IMR-90 (cell line): Measurements from ENCODE around the gene SLC28A2. TPM values are rescaled to one million over a fixed set of nuclear protein-coding genes. Genes with fewer than 3 reads are reported as not detected.

ENCODE experiments used
- ATAC-seq: fragments of 200-7000 bp; cut with Tn5 transposase; 2 replicates; pipeline ENCODE4 v1.9.1; 2020; ENCODE audit warnings: low read depth, mild to moderate bottlenecking, moderate library complexity
- BruUV-seq: library from RNA; stranded (reverse); fragments of 400-500 nt; replicated peaks from 2 replicates; lab custom pipeline; 2021; lab: Mats Ljungman, UMichigan
- CTCF ChIA-PET: fragments of 300-600 bp; formaldehyde crosslinking; extraction: SDS; loops from one replicate; lab custom pipeline; 2021; ENCODE audit warnings: antibody characterized with exemption; lab: Yijun Ruan, JAX
- POLR2A ChIA-PET: fragments of 300-600 bp; sonication (Branson Sonifier 250); formaldehyde crosslinking; loops from one replicate; lab custom pipeline; 2022; ENCODE audit warnings: antibody characterized with exemption; ENCODE audit not compliant: unreplicated experiment; lab: Charles Lee
- DNase-seq: peaks from one replicate; pipeline ENCODE4 v3.0.0; 2013
- H2AFZ ChIP-seq: replicated peaks from 2 replicates; pipeline ENCODE3; 2013; ENCODE audit warnings: low read length, mild to moderate bottlenecking; ENCODE audit not compliant: poor library complexity
- H2AK5ac ChIP-seq: 2 replicates; pipeline ENCODE4 v1.6.1; 2013; ENCODE audit warnings: low read depth, low read length, inconsistent platforms
- H2AK9ac ChIP-seq: replicated peaks from 2 replicates; pipeline ENCODE3; 2013; ENCODE audit warnings: mild to moderate bottlenecking, low read depth, low read length, moderate library complexity; ENCODE audit not compliant: poor library complexity
- H2BK120ac ChIP-seq: 2 replicates; pipeline ENCODE4 v1.6.1; 2013; ENCODE audit warnings: low read depth, low read length, inconsistent platforms
- H2BK15ac ChIP-seq: 3 replicates; pipeline ENCODE4 v1.6.1; 2013; ENCODE audit warnings: low read depth, low read length, inconsistent platforms
- H2BK20ac ChIP-seq: 2 replicates; pipeline ENCODE4 v1.6.1; 2013; ENCODE audit warnings: low read depth, mild to moderate bottlenecking, inconsistent platforms, low read length, moderate library complexity
- H2BK5ac ChIP-seq: 2 replicates; pipeline ENCODE4 v1.6.1; 2013; ENCODE audit warnings: mild to moderate bottlenecking, low read depth, low read length, inconsistent platforms; ENCODE audit not compliant: poor library complexity, severe bottlenecking
- H3K14ac ChIP-seq: replicated peaks from 2 replicates; pipeline ENCODE4 v1.6.1; 2013; ENCODE audit warnings: low read depth, low read length, inconsistent platforms
- H3K18ac ChIP-seq: 2 replicates; pipeline ENCODE4 v1.6.1; 2013; ENCODE audit warnings: low read depth, low read length, control low read depth
- H3K23ac ChIP-seq: 2 replicates; pipeline ENCODE4 v1.6.1; 2013; ENCODE audit warnings: low read depth, low read length, inconsistent platforms
- H3K27ac ChIP-seq: 2 replicates; pipeline ENCODE4 v1.5.1; 2013; ENCODE audit warnings: mild to moderate bottlenecking, control low read depth, low read length; ENCODE audit not compliant: insufficient read depth
- H3K27me3 ChIP-seq: 2 replicates; pipeline ENCODE4 v1.6.1; 2013; ENCODE audit warnings: low read length; ENCODE audit not compliant: control insufficient read depth, insufficient read depth
- H3K36me3 ChIP-seq: 2 replicates; pipeline ENCODE4 v1.6.1; 2013; ENCODE audit warnings: low read length, mixed read lengths; ENCODE audit not compliant: control insufficient read depth, insufficient read depth
- H3K4ac ChIP-seq: 2 replicates; pipeline ENCODE4 v1.6.1; 2013; ENCODE audit warnings: low read depth, low read length, inconsistent platforms
- H3K4me1 ChIP-seq: 2 replicates; pipeline ENCODE4 v1.6.1; 2013; ENCODE audit warnings: low read length, mixed read lengths; ENCODE audit not compliant: control insufficient read depth, insufficient read depth
- H3K4me2 ChIP-seq: 2 replicates; pipeline ENCODE4 v1.6.1; 2013; ENCODE audit warnings: low read depth, mild to moderate bottlenecking, control low read depth, low read length, moderate library complexity
- H3K4me3 ChIP-seq: 2 replicates; pipeline ENCODE4 v1.5.1; 2013; ENCODE audit warnings: low read depth, mild to moderate bottlenecking, control low read depth, low read length, moderate library complexity; ENCODE audit not compliant: insufficient read depth
- H3K56ac ChIP-seq: 2 replicates; pipeline ENCODE4 v1.6.1; 2013; ENCODE audit warnings: low read length, inconsistent platforms; ENCODE audit not compliant: insufficient read depth; ENCODE audit errors: extremely low read depth
- H3K79me1 ChIP-seq, 2 experiments: 2 replicates each; pipeline ENCODE4 v1.6.1; 2013; ENCODE audit warnings: low read length in 2 of 2, inconsistent platforms in 1 of 2, low read depth in 1 of 2
- H3K9ac ChIP-seq: 2 replicates; pipeline ENCODE4 v1.6.1; 2013; ENCODE audit warnings: low read depth, low read length, control low read depth
- H3K9me1 ChIP-seq: 2 replicates; pipeline ENCODE4 v1.6.1; 2013; ENCODE audit warnings: low read length, inconsistent platforms; ENCODE audit not compliant: insufficient read depth
- H3K9me3 ChIP-seq: 2 replicates; pipeline ENCODE4 v1.6.1; 2013; ENCODE audit warnings: low read length; ENCODE audit not compliant: control insufficient read depth, insufficient read depth
- H4K20me1 ChIP-seq: 2 replicates; pipeline ENCODE4 v1.6.1; 2013; ENCODE audit warnings: low read length, inconsistent platforms; ENCODE audit not compliant: insufficient read depth
- H4K5ac ChIP-seq: 2 replicates; pipeline ENCODE4 v1.6.1; 2013; ENCODE audit warnings: mild to moderate bottlenecking, low read depth, low read length, control low read depth
- H4K8ac ChIP-seq, 2 experiments: 2 replicates each; pipeline ENCODE4 v1.6.1; 2013; ENCODE audit warnings: low read depth in 2 of 2, low read length in 2 of 2, control low read depth in 1 of 2, inconsistent platforms in 1 of 2
- H4K91ac ChIP-seq: 2 replicates; pipeline ENCODE4 v1.6.1; 2013; ENCODE audit warnings: low read depth, low read length, inconsistent platforms; ENCODE audit not compliant: insufficient read depth
- BHLHE40 ChIP-seq: fragments of 150-350 bp; IDR thresholded peaks from 2 replicates; pipeline ENCODE4 v1.6.1; 2016; ENCODE audit warnings: mild to moderate bottlenecking, low read depth, low read length
- CEBPB ChIP-seq: IDR thresholded peaks from 2 replicates; pipeline ENCODE4 v1.6.1; 2012; ENCODE audit warnings: low read depth, low read length, improper control_type of control experiment
- CHD1 ChIP-seq: IDR thresholded peaks from 2 replicates; pipeline ENCODE4 v1.6.1; 2012; ENCODE audit warnings: low read depth, low read length, improper control_type of control experiment
- CTCF ChIP-seq: conservative IDR thresholded peaks from 2 replicates; pipeline ENCODE4 v1.5.1; 2012; ENCODE audit warnings: mild to moderate bottlenecking, low read depth, low read length, improper control_type of control experiment
- ELK1 ChIP-seq: fragments of 150-350 bp; IDR thresholded peaks from 2 replicates; pipeline ENCODE4 v1.6.1; 2016; ENCODE audit warnings: low read depth, mild to moderate bottlenecking, low read length, moderate library complexity, borderline replicate concordance
- FOS ChIP-seq: fragments of 150-350 bp; IDR thresholded peaks from 2 replicates; pipeline ENCODE4 v1.6.1; 2016; ENCODE audit warnings: low read depth, low read length
- MAFK ChIP-seq: IDR thresholded peaks from 2 replicates; pipeline ENCODE4 v1.6.1; 2012; ENCODE audit warnings: low read depth, low read length, improper control_type of control experiment
- MAZ ChIP-seq: IDR thresholded peaks from 2 replicates; pipeline ENCODE4 v1.6.1; 2012; ENCODE audit warnings: low read depth, mild to moderate bottlenecking, low read length, improper control_type of control experiment, moderate library complexity, borderline replicate concordance
- MXI1 ChIP-seq: IDR thresholded peaks from 2 replicates; pipeline ENCODE4 v1.6.1; 2012; ENCODE audit warnings: low read depth, mild to moderate bottlenecking, low read length, moderate library complexity, borderline replicate concordance
- NFE2L2 ChIP-seq: fragments of 150-350 bp; IDR thresholded peaks from 2 replicates; pipeline ENCODE4 v1.6.1; 2016; ENCODE audit warnings: low read depth, mild to moderate bottlenecking, low read length
- POLR2A ChIP-seq: IDR thresholded peaks from 2 replicates; pipeline ENCODE4 v1.6.1; 2012; ENCODE audit warnings: mild to moderate bottlenecking, low read depth, low read length
- RAD21 ChIP-seq: IDR thresholded peaks from 2 replicates; pipeline ENCODE4 v1.6.1; 2012; ENCODE audit warnings: low read length, improper control_type of control experiment
- RCOR1 ChIP-seq: IDR thresholded peaks from 2 replicates; pipeline ENCODE4 v1.6.1; 2012; ENCODE audit warnings: mild to moderate bottlenecking, low read length, improper control_type of control experiment; ENCODE audit not compliant: insufficient replicate concordance
- RFX5 ChIP-seq: IDR thresholded peaks from 2 replicates; pipeline ENCODE4 v1.8.0; 2012; ENCODE audit warnings: low read depth, mild to moderate bottlenecking, low read length, moderate library complexity
- SMC3 ChIP-seq: fragments of 150-350 bp; IDR thresholded peaks from 2 replicates; pipeline ENCODE4 v1.6.1; 2016; ENCODE audit warnings: low read depth, mild to moderate bottlenecking, antibody characterized with exemption, low read length, moderate library complexity
- USF2 ChIP-seq: fragments of 150-350 bp; IDR thresholded peaks from 2 replicates; pipeline ENCODE4 v1.6.1; 2017; ENCODE audit warnings: mild to moderate bottlenecking, antibody characterized with exemption, low read length, low read depth
- WGBS, 2 experiments: methylation state at CpG; one replicate each; pipeline versions ENCODE4 v1.1.5 to v1.1.7; 2013; ENCODE audit warnings: missing lambda C conversion rate in 2 of 2; ENCODE audit not compliant: insufficient read length in 1 of 2; ENCODE audit errors: extremely low coverage in 2 of 2; 5-methylcytosine and 5-hydroxymethylcytosine counted together
- dilution Hi-C: fragments of 300-500 bp; cut with HindIII; formaldehyde crosslinking; loops from one replicate; pipeline ENCODE4 v1.14.3; 2018; ENCODE audit warnings: low sequenced_read_pairs; ENCODE audit not compliant: unreplicated experiment
- in situ Hi-C: fragments of 300-500 bp; cut with MboI; formaldehyde crosslinking; loops from 3 replicates; pipeline ENCODE4 v1.14.3; 2019; ENCODE audit warnings: low sequenced_read_pairs, inconsistent platforms, mixed read lengths
- intact Hi-C: fragments of 100-400 bp; cut with micrococcal nuclease; formaldehyde crosslinking; loops from 2 replicates; pipeline ENCODE4 v1.10.0; 2022
- polyA plus RNA-seq, 3 experiments: library from polyadenylated mRNA; depleted of rRNA; stranded (reverse); fragments of >200 nt; gene quantifications; 2 replicates each; pipeline ENCODE4 v1.2.3, GENCODE V29; 2012; ENCODE audit warnings: low replicate concordance in 1 of 3
- total RNA-seq: library from RNA; depleted of rRNA; stranded (reverse); fragments of >200 nt; gene quantifications from 2 replicates; pipeline ENCODE4 v1.2.3, GENCODE V29; 2012

SLC28A2 gene
- total and polyA plus RNA-seq, 2 of the 4 experiments (the other 2 are of a cell fraction) = not detected

DNA sequence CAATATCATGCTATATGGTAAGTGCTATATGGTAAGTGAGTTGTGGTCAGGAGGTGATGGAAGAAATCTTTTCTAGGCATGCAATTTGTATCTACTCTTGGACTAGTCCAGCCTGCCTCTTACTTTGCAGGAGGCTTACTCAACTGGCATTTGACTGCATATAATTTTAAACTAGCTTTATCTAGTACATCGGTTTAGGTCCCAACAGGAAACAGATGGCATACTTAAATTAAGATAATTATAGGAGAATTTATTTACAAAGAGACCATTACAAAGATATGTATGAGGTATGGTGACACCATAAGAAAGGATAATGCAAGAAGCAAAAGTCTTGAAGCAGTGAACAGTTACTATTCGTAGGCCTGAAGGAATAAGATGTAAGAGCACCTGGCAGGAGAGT lies 7.8 kb downstream of the SLC28A2 start:
- Histone ChIP-seq H3K18ac (no peak overlapping the region), H4K20me1 (no peaks in the 10 kb centered on the region), H4K91ac (no peak overlapping the region), H4K8ac (no peak overlapping the region), H4K5ac (no peak overlapping the region), H3K79me1 (no peaks in the 10 kb centered on the region), H3K4me1 (peaks cover 2% of the 10 kb centered on the region; the same call in 1 of the 2 replicates), H3K27ac (no peak overlapping the region), H3K36me3 (no peaks in the 10 kb centered on the region), H3K4me2 (no peak overlapping the region), H3K56ac (no peak overlapping the region), H2AK9ac (no peak overlapping the region), H2BK5ac (no peak overlapping the region), H3K9ac (no peak overlapping the region), H2BK20ac (no peak overlapping the region), H2AFZ (no peak overlapping the region), H2AK5ac (no peak overlapping the region), H3K23ac (no peak overlapping the region), H3K4ac (no peak overlapping the region), H3K9me1 (no peaks in the 10 kb centered on the region), H2BK15ac (no peak overlapping the region), H3K9me3 (no peaks in the 10 kb centered on the region), H3K4me3 (no peak overlapping the region), H3K27me3 (peaks cover 2% of the 10 kb centered on the region; the same call in 1 of the 2 replicates), H2BK120ac (no peak overlapping the region), H3K14ac (no peak overlapping the region)
- TF ChIP-seq USF2 = no peak
- TF ChIP-seq POLR2A = no peak
- TF ChIP-seq NFE2L2 = no peak
- no peak for TF ChIP-seq FOS
- TF ChIP-seq BHLHE40 = no peak
- TF ChIP-seq MAZ = no peak
- TF ChIP-seq MAFK = no peak
- TF ChIP-seq CHD1 = no peak
- TF ChIP-seq MXI1 = no peak
- no peak for TF ChIP-seq CEBPB
- no peak for TF ChIP-seq RFX5
- TF ChIP-seq ELK1 = no peak
- TF ChIP-seq SMC3 = no peak
- no peak for TF ChIP-seq CTCF
- TF ChIP-seq RCOR1 = no peak
- no peak for TF ChIP-seq RAD21
- in situ Hi-C loops (no loop called here), dilution Hi-C loops (no loop called here), intact Hi-C loops (no loop called here)
- ChIA-PET CTCF (no interaction called here), POLR2A (no interaction called here)
- DNase-seq (no peak), ATAC-seq (no peak)
- BruUV-seq = no TSS peak
- no CpG with 5 or more reads among the region's 2 CpGs for WGBS, 2 experiments
